Activated CD8-positive, alpha-beta T cell treated with anti-CD3 and anti-CD28 coated beads for 36 hours (primary cell): Measurements from ENCODE around the gene RAB29. TPM values are rescaled to one million over a fixed set of nuclear protein-coding genes. Genes with fewer than 3 reads are reported as not detected.
A peak's percentile ranks its signal among the peaks of the same experiment; 100 is the strongest.
"Not testable (repeated sequence)": the region's sequence is repeated elsewhere in the genome, so short reads cannot be mapped to it uniquely, and the experiment has no call there.

Experiments
- ATAC-seq: fragments of 200-7000 bp; cut with Tn5 transposase; one replicate; pipeline ENCODE4 v1.10.0; 2021; ENCODE audit warnings: mild to moderate bottlenecking, moderate library complexity
- CTCF ChIA-PET: fragments of 350-600 bp; sonication (Branson Sonifier 250); formaldehyde crosslinking; loops from one replicate; lab custom pipeline; 2021; ENCODE audit warnings: antibody characterized with exemption; lab: Charles Lee
- POLR2A ChIA-PET: fragments of 350-600 bp; sonication (Branson Sonifier 250); formaldehyde crosslinking; loops from one replicate; lab custom pipeline; 2021; ENCODE audit warnings: antibody characterized with exemption; lab: Charles Lee
- DNase-seq: peaks from one replicate; pipeline ENCODE4 v3.0.0-alpha.2; 2020
- H3K27ac Mint-ChIP-seq: one replicate; pipeline ENCODE4 v1.8.0; 2021; ENCODE audit warnings: mild to moderate bottlenecking, mixed read lengths
- H3K27me3 Mint-ChIP-seq: one replicate; pipeline ENCODE4 v1.8.0; 2021; ENCODE audit warnings: mixed read lengths
- H3K36me3 Mint-ChIP-seq: one replicate; pipeline ENCODE4 v1.8.0; 2021; ENCODE audit warnings: low read depth, mixed read lengths
- H3K4me1 Mint-ChIP-seq: one replicate; pipeline ENCODE4 v1.8.0; 2021; ENCODE audit warnings: low read depth, mixed read lengths
- H3K4me3 Mint-ChIP-seq: one replicate; pipeline ENCODE4 v1.8.0; 2021; ENCODE audit warnings: mild to moderate bottlenecking, moderate library complexity, mixed read lengths
- H3K9me3 Mint-ChIP-seq: one replicate; pipeline ENCODE4 v1.8.0; 2021; ENCODE audit warnings: mixed read lengths
- CTCF ChIP-seq: fragments of 200-600 bp; IDR thresholded peaks from one replicate; pipeline ENCODE4 v1.8.0; 2022; ENCODE audit warnings: antibody characterized with exemption, mild to moderate bottlenecking
- intact Hi-C: fragments of 100-400 bp; cut with micrococcal nuclease; formaldehyde crosslinking; loops from one replicate; pipeline ENCODE4 v1.10.0; 2022
- total RNA-seq, 2 experiments: library from RNA; stranded (reverse); gene quantifications; one replicate each; pipeline ENCODE4 v1.2.3, GENCODE V29; 2021

RAB29 gene
- total RNA-seq, 2 experiments from 2014 or later: 20.1 to 22.5 TPM

- H3K4me3 Mint-ChIP-seq: no peak overlapping the region
- H3K36me3 Mint-ChIP-seq: peaks cover 59% of the 10 kb centered on the region
- no peak overlapping the region for H3K27ac Mint-ChIP-seq
- H3K9me3 Mint-ChIP-seq: no peaks in the 10 kb centered on the region
- ATAC-seq (no peak), DNase-seq (no peak)
- ChIA-PET POLR2A (interaction anchor here (1.2 kb wide), 1 partner anchor 17 kb away, joined by 3 read pairs; no protein-coding TSS in a partner anchor), CTCF (interaction anchor here (1.1 to 6.8 kb wide), 6 partner anchors 11 to 252 kb away, joined by 3 to 64 read pairs (median 8); no protein-coding TSS in a partner anchor)
- no peaks in the 10 kb centered on the region for H3K27me3 Mint-ChIP-seq
- intact Hi-C loops: no loop called here
- TF ChIP-seq CTCF: no peak
- H3K4me1 Mint-ChIP-seq: peaks cover 21% of the 10 kb centered on the region
Observed at GRCh38 chr1:205725514-205725913, 49.8 kb downstream of the RAB29 start.

DNA sequence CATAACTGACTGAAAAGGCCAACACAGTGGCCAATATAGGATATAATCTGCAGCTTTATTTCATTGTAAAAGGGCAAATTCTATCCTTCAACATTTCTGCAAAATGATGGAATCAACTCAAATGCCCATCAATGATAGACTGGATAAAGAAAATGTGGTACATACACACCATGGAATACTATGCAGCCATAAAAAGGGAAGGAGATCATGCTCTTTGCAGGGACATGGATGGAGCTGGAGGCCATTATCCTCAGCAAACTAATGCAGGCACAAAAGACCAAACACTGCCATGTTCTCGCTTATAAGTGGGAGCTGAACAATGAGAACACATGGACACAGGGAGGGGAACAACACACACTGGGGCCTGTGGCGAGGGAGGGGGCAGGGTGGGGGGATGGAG is 54.5 kb downstream of the RAB29 start:
- ChIA-PET POLR2A (interaction anchor here (1.8 kb wide), 1 partner anchor 12 kb away, joined by 4 read pairs; no protein-coding TSS in a partner anchor), CTCF (interaction anchor here (1.2 to 6.8 kb wide), 4 partner anchors 10 to 62 kb away, joined by 3 to 64 read pairs (median 6); no protein-coding TSS in a partner anchor)
- H3K9me3 Mint-ChIP-seq, intact Hi-C loops, DNase-seq, H3K4me3 Mint-ChIP-seq, H3K27me3 Mint-ChIP-seq, ATAC-seq: not testable (repeated sequence)
- Mint-ChIP-seq H3K4me1 (peaks cover 32% of the 10 kb centered on the region), H3K27ac (peak overlapping the region; percentile 75), H3K36me3 (peaks cover 68% of the 10 kb centered on the region)

- no peak for TF ChIP-seq CTCF
Observed at GRCh38 chr1:205719762-205720161, 55.5 kb downstream of the RAB29 start.

GRCh38 chr1:205719015-205719414 is 56.3 kb downstream of the RAB29 start:
- TF ChIP-seq CTCF: no peak
- intact Hi-C loops: no loop called here
- peak; percentile 13 for ATAC-seq
- Mint-ChIP-seq H3K27ac (peak overlapping the region; percentile 28), H3K9me3 (no peaks in the 10 kb centered on the region), H3K4me3 (no peak overlapping the region), H3K27me3 (no peaks in the 10 kb centered on the region), H3K4me1 (peaks cover 35% of the 10 kb centered on the region), H3K36me3 (peaks cover 68% of the 10 kb centered on the region)
- POLR2A ChIA-PET: no interaction called here
- CTCF ChIA-PET: interaction anchor here (1.1 to 1.5 kb wide), 2 partner anchors 9 to 127 kb away, joined by 3 read pairs; no protein-coding TSS in a partner anchor
- no peak for DNase-seq

More at GRCh38 chr1:205719762-205720161, 55.5 kb downstream of the RAB29 start:
- peak overlapping the region; percentile 75 for H3K27ac Mint-ChIP-seq
- H3K4me3 Mint-ChIP-seq: no peak overlapping the region
- DNase-seq: no peak
- peak; percentile 74 for ATAC-seq
- H3K4me1 Mint-ChIP-seq: peaks cover 38% of the 10 kb centered on the region
- peaks cover 68% of the 10 kb centered on the region for H3K36me3 Mint-ChIP-seq
- CTCF ChIA-PET: interaction anchor here (6.8 kb wide), 1 partner anchor 9 kb away, joined by 64 read pairs; no protein-coding TSS in a partner anchor
- no peaks in the 10 kb centered on the region for H3K9me3 Mint-ChIP-seq
- POLR2A ChIA-PET: no interaction called here
- intact Hi-C loops: no loop called here
- no peaks in the 10 kb centered on the region for H3K27me3 Mint-ChIP-seq

Other genes starting within 250 kb of the RAB29 start
- 10 to 100 TPM; 61.5 to 62.1 TPM for gene ELK4, start 143.5 kb downstream of the RAB29 start, total RNA-seq
- gene SLC45A3, start 95.0 kb downstream of the RAB29 start, total RNA-seq: under 1 TPM; 0.38 to 0.65 TPM
- 100 to 1,000 TPM; 145 to 177 TPM for gene NUCKS1, start 25.3 kb downstream of the RAB29 start, total RNA-seq
- gene SLC41A1, start 37.7 kb upstream of the RAB29 start, total RNA-seq: 10 to 100 TPM; 33.6 to 35.3 TPM
- gene PM20D1, start 74.7 kb upstream of the RAB29 start, total RNA-seq: under 1 TPM; 0.22 to 0.29 TPM
- gene SLC26A9, start 168.0 kb upstream of the RAB29 start, total RNA-seq: not detected
- gene RAB7B, start 227.9 kb upstream of the RAB29 start, total RNA-seq: not detected
- gene CTSE, start 248.4 kb upstream of the RAB29 start, total RNA-seq: not detected